HG03045 (cell line): ENCODE measurements around the gene TSEN34.
"Not testable (repeated sequence)": the region's sequence is repeated elsewhere in the genome, so short reads cannot be mapped to it uniquely, and the experiment has no call there.

Experiments used
- ATAC-seq: cut with Tn5 transposase; IDR thresholded peaks from one replicate; pipeline ENCODE4 v1.9.1; 2021; ENCODE audit warnings: mild to moderate bottlenecking, moderate library complexity; ENCODE audit not compliant: unreplicated experiment

The TSEN34 gene

DNA sequence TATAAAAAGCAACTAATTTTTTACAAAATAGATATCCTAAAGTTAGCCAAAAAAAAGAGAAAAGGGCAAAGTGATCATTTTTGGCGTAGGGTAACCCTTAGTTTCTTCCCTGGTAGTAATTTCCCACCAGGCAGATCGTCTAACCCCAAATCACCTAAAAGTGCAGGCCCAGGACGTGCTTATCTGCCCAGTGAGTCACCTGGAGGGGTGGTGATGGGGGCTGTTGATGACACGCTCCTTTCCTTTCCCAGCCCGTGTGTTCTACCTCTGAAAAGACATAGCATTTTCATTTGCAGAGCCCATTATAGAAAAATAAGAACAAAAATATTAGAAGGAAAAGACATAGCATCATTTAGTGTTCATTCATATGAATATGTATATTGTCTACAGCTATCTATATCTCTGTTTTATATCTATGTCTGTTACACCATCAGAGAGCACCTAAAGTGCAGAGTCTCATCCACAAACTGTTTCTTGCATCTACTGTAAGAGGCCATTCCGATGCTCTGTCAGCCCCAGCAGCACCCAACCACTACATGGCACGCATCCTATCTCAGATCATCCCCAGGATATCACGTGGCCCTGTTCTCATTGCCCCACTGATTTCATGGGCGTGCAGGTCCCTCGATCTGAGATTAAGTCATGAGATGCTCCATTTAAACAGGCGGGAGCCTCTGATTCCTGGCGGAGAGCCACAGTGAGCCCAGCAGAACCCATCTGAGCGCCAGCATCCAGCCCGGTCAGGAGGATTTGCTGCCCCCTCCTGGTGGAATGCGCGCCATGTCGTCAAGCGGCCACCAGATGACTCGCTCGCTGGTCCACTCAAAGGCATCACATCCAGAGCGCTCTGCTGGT is 40.2 kb downstream of the TSEN34 start:
- peak; percentile 75 for ATAC-seq

DNA sequence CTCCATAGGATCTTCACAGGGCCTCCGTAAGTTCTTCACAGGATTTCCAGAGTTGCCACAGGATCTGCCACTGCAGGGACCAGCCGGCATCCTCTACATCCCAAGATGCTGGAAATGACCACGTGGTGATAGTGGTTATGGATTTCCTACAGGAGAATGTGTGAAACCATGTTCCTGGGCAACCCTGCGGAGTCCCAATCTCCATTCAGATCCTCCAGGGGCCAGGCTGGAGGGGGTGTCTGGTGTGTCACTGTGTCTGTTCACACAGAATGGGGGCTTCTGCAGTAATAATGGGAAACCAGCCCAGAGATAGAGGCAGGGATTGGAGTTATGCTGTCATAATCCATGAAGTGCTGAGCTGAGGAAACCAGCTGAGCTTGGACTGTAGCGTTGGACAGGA is 42.8 kb downstream of the TSEN34 start:
- ATAC-seq = no peak

DNA sequence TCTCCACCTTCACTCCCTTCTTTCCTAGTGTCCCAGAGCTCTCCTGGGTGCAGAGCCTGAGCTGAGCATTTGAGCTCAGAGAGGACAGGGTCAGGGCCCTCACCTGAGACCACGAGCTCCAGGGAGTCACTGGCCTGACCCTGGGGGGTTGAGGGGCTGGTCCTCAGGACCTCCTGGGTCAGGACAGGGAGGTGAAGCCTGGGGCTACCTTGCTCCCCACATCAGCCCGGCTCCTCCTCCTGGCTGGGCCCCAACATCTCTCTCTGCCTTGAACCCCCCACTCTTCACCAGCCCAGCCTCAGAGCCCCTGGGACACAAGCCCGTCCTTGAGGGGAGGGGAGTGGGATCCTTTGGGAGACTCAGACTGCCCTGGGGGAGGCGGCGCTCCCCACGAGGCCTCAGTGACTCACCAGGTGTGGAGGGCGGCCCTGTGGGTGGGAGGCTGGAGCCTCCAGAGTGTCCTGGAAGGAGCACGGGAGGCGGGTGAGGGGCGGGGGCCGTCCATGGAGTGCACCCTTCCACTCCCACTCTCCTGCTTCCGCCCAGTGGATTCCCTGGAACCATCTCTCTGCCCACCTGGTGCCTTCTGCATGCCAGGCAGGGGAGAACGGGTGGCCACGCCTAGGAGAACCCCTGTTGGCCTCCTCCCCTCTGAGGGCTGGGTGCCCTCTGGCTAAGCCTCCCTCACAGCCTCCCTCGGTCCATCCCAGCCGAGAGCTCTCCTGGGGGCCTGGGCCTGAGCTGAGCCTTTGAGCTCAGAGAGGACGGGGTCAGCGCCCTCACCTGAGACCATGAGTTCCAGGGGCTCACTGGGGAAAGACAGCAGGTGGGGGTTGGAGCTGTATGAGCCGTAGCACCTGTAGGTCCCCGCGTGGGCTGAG is 48.6 kb downstream of the TSEN34 start:
- not testable (repeated sequence) for ATAC-seq

DNA sequence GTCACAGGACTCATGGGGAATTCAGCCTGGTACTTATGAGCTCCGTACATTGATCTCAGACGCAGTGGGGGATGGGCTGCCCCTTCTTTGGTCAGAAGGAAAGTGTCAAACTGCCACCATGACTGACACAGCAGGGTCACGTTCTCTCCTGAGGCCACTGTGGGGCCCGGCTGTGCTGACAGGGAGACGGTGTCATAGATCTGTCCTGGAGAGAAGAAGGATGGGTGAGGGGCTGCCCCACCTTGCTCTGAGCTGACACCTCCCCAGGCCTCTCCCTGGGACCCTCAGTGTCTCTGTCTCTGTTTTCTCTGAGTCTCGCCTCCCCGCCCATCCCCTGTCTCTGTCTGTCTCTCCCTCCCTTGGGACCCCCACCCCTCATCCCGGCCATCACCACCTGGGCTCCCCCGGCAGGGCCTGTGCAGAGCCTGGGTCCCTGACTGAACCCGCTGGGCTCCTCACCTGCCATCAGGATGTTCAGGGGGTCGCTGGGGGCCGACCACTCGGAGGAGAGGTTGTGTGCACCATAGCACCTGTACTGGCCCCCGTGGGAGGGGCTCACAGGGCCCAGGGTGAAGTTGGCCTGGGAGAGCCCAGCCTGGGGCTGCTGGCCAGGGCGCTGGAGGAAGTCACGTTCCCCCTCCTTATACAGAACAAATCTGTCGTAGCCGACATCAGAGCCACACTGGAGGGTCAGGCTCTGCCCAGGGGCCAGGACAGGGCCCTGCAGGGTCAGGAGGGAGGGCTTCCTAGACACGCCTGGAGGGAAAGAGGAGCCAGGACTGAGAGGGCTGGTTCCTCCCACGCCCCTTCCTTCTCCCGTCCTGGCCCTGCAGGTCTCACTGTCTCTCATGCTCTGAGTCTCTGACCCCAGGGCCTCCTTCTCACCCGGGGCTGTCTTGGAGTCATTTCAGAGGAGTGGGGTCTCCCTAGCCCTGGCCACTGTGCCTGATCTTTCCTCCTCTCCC is 49.5 kb downstream of the TSEN34 start:
- ATAC-seq = not testable (repeated sequence)

DNA sequence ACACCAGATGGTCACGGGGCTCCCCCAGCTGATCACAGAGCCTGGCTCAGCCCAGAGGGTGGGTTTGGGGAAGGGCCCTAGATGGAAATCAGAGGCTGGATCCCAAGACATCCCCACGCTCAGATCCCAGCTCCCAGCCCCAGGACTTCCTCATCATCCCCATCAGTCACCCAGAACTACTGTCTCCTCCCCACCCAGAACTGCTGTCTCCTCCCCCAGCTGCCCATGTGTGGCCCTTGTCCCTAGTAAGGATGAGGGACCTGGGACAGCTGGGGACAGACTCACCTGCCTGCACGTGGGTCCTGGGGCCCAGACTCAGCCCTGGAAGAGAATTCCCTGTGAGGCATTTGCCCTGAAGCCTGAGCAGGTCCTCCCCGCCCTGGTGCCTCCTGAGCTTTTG is 51.1 kb downstream of the TSEN34 start:
- ATAC-seq = not testable (repeated sequence)

DNA sequence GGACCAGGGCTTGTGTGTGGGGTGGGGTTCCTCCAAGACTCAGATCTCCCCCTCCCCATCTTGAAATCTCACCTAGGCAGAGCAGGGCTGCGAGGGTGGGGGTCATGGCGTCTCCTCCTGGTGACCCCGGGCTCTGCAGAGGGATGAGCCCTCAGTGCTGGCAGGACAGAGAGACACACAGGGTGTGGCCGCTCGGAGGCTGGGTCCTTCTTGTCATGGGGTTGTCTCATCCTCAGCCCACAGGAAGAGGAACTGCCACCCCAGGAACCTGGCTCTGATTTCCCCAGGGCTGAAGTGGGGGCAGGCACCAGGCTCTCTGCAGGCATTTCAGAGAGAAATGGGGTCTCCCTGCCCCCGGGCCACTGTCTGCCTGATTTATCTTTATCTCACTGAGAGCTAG is 51.5 kb downstream of the TSEN34 start, which contains the start of gene LILRA6:
TSS of gene LILRA6 (minus strand) at position 145 of the 400 bp plus-strand sequence.
- not testable (repeated sequence) for ATAC-seq

DNA sequence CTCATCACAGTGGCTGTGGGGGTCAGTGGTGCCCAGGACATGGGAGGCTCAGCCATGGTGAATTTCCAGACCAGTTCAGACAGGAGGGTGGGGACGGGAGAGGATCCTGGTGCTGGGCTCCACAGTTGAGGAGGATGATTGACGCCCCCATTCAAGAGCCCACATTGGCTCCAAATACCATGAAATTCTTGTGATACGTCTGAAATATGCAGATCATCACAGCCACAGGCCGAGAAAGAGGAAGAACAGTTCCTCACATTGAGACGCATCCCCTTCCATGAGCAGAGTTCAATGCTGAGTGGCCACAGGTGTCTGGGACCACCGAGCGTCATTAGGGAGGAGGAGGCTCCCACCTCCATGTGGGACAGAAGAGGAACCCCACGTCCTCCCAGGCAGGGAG is 52.7 kb downstream of the TSEN34 start:
- ATAC-seq = not testable (repeated sequence)
